Activated naive CD4-positive, alpha-beta T cell treated with anti-CD3 and anti-CD28 coated beads, Interleukin-2, amount 10 ng/mL, durations not matched to agents 7 days and 5 days (primary cell): ENCODE data around the gene PTPRN.

ENCODE experiments used
- CTCF ChIA-PET: fragments of 350-600 bp; sonication (Branson Sonifier 250); formaldehyde crosslinking; loops from one replicate; lab custom pipeline; 2021; ENCODE audit warnings: antibody characterized with exemption; lab: Charles Lee
- DNase-seq: peaks from one replicate; pipeline ENCODE4 v3.0.0-alpha.2; 2020
- H3K27ac Mint-ChIP-seq: one replicate; pipeline ENCODE4 v1.8.0; 2021; ENCODE audit warnings: mild to moderate bottlenecking, moderate library complexity, mixed read lengths
- H3K27me3 Mint-ChIP-seq: one replicate; pipeline ENCODE4 v1.8.0; 2021; ENCODE audit warnings: mild to moderate bottlenecking, mixed read lengths
- H3K36me3 Mint-ChIP-seq: one replicate; pipeline ENCODE4 v1.8.0; 2021; ENCODE audit warnings: mixed read lengths
- H3K4me1 Mint-ChIP-seq: one replicate; pipeline ENCODE4 v1.8.0; 2021; ENCODE audit warnings: mixed read lengths
- H3K4me3 Mint-ChIP-seq: one replicate; pipeline ENCODE4 v1.8.0; 2021; ENCODE audit warnings: mild to moderate bottlenecking, moderate library complexity, mixed read lengths
- H3K9me3 Mint-ChIP-seq: one replicate; pipeline ENCODE4 v1.8.0; 2021; ENCODE audit warnings: mixed read lengths

Gene PTPRN

DNA sequence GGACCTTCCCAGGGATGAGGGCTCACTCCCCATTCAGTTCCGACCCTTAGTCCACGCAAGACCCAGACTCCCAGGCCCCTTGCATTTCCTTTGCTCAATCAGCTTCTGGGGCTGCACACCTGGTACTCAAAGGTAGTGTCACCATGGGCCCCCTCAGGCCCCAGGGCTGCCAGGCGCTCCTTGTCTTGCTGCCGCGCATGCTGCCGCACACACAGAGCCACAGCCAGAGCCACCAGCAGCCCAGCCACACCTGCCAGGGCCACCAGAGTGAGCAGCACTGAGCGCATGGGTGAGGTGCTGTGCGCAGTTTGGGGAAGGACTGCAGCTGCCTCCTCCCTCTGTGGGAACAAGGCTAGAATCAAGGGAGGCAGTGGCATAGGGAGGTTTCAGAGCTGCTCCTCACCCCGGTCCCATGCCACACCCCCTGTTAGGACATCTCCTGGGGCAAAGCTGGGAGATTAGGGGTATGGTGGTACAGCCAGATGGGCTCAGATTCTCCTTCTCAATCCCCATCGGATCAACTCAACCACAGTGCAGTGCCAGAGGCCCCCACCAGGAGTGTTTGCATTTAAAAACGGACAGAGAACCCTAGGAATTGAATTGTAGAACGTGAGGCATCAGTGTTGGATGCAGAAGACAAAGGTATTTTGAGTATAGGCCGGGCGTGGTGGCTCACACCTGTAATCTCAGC is 11.3 kb downstream of the PTPRN start:
- no peaks in the 10 kb centered on the region for H3K9me3 Mint-ChIP-seq
- no peak overlapping the region for H3K4me3 Mint-ChIP-seq
- CTCF ChIA-PET, result interaction anchor here (0.8 to 14.6 kb wide), 11 partner anchors 9 to 240 kb away, joined by 3 to 267 read pairs (median 4); partner anchors contain the start of genes CNPPD1, DNAJB2 and NHEJ1
- DNase-seq, result no peak
- peaks cover 86% of the 10 kb centered on the region for H3K27me3 Mint-ChIP-seq
- no peaks in the 10 kb centered on the region for H3K36me3 Mint-ChIP-seq
- H3K4me1 Mint-ChIP-seq, result peaks cover 36% of the 10 kb centered on the region
- H3K27ac Mint-ChIP-seq, result no peak overlapping the region

DNA sequence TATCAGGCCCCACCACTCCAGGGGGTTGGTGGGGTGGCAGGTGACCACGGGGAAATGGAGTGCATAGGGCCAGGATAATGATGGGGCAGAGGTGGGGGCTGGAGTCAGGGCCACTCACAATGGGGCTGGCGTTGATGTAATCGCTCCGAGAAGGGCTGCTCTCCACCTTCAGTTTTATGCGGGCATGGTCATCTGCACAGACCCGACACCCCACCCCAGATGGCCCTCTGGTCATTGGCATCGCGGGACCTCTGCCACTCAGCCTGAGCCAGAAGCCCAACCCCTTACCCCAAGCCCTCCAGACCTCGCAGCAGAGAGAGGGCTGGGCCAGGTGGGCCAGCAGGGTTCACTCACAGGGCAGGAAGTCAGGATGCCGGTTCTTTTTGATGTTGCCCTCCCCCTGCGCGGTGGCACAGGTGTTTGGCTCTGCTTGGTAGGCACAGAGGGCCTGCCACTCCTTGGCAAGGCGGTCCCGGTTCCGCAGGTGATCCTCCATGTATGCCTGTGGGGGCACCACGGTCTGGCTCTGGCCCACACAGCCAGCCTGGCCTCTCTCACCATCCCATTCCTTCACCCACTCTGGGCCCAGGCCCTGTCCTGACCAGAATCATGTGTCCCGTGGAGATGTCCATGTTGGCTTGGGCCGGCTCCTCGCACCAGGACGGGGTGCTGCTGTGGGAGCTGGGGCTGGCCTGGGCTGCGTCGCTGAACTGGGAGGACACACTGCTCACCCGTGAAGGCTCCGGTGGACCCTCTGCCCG is 12.4 kb downstream of the PTPRN start:
- H3K9me3 Mint-ChIP-seq, result no peaks in the 10 kb centered on the region
- H3K27me3 Mint-ChIP-seq, result peaks cover 86% of the 10 kb centered on the region
- H3K4me3 Mint-ChIP-seq, result no peak overlapping the region
- CTCF ChIA-PET, result interaction anchor here (1.1 to 14.6 kb wide), 10 partner anchors 16 to 238 kb away, joined by 3 to 267 read pairs (median 17); partner anchors contain the start of genes CNPPD1, DNAJB2, GLB1L and NHEJ1
- H3K27ac Mint-ChIP-seq, result no peak overlapping the region
- no peaks in the 10 kb centered on the region for H3K36me3 Mint-ChIP-seq
- DNase-seq, result peak; percentile 38
- H3K4me1 Mint-ChIP-seq, result peaks cover 36% of the 10 kb centered on the region

DNA sequence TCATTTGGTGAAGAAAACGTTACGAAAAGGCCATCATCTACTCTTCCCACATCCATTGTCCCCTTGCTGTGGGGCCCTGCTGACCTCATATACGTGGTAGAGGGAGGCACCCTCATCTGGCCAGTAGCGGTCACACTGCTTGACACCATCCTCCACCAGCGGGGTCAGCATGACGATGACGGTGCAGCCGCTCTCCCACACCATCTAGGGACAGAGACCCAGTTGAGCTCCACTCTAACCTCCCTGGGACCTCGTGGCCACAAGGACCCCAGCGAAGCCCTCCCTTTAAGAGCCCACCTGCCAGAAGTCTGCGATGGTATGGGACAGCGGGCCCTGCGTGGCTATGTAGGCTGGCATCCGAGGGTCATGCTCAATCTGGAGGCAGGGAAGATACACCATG is 13.1 kb downstream of the PTPRN start:
- CTCF ChIA-PET, result interaction anchor here (1.1 to 14.6 kb wide), 17 partner anchors 16 to 237 kb away, joined by 3 to 267 read pairs (median 12); partner anchors contain the start of genes ANKZF1, ATG9A, DNAJB2 and GLB1L
- Mint-ChIP-seq H3K27me3 (peaks cover 84% of the 10 kb centered on the region), H3K27ac (no peak overlapping the region), H3K9me3 (no peaks in the 10 kb centered on the region), H3K4me1 (peaks cover 36% of the 10 kb centered on the region), H3K36me3 (no peaks in the 10 kb centered on the region), H3K4me3 (no peak overlapping the region)
- DNase-seq, result no peak

DNA sequence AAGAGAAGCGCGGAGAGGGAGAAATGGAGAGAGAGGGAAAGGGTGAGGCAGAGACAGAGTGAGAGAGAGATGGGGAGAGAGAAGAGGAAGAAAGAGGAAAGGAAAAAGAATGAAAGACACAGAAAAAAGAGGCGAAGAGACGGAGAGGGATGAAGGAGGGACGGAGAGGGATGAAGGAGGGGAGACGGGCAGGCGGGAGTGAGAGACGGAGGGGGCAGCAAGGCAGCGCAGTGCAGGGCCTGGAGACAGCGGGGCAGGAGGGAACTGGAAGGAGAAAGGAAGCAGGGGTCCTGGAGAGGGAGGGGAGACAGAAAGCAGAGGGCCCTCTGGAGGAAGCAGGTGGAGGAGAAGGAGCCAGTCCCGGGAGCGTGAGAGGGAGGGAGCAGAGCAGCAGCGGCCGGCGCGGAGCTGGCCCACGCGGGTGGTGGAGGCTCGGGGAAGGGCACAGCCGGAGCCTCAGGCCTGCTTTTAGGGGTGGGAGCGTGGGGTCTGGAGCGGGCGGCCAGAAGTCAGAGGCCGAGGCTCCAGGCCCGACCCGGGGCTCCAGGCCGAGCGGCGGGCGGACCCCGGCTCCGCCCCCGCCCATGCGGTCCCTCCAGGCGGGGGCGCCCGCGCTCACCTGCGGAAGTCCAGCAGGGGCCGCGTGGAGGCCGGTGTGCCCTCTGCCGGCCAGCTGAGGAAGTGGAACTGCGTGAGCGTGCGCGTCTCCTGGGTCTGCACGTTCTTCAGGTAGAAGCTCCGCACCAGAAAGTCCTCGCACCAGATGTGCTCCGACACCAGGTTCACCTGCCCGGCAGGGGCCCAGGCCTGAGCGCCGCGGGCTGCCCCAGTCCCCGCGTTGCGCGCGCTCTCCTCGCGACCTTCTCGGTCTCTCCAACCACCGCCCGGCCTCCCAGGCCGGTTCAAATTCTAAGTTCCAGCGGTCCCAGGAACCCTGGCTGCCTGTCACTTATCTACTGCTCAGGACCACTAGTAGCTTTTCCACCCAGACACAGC is 14.5 kb downstream of the PTPRN start:
- Mint-ChIP-seq H3K27me3 (peaks cover 81% of the 10 kb centered on the region), H3K36me3 (no peaks in the 10 kb centered on the region)

DNA sequence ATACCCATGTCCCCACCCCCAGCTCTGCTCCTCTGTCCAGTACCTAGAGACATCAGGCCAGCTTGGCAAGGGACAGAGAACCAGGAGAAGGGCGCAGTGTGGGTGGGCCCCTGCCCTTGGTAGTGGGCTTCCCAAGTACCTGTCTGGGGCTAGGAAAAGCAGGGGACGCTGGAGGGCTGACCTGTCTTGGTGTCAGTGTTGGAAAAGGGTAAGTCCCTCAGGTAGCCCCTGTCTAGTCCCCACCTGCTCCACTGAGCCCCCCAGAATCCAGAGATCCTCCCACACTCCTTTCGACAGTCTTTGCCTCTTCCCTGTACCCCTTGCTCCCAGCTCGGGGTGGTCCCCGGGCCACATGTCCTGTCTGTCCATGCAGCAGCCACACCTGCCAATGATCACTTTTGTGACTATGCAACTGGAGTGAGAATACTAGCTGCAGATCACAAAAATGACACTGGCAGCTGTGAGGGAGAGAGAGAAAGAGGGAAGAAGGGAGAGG is 15.4 kb downstream of the PTPRN start:
- H3K9me3 Mint-ChIP-seq, result no peaks in the 10 kb centered on the region
- H3K36me3 Mint-ChIP-seq, result no peaks in the 10 kb centered on the region
- H3K27me3 Mint-ChIP-seq, result peaks cover 72% of the 10 kb centered on the region
- DNase-seq, result no peak
- peak overlapping the region; percentile 44 for H3K4me3 Mint-ChIP-seq
- H3K4me1 Mint-ChIP-seq, result peaks cover 31% of the 10 kb centered on the region
- CTCF ChIA-PET, result interaction anchor here (1.1 to 14.6 kb wide), 10 partner anchors 10 to 134 kb away, joined by 3 to 267 read pairs (median 8); partner anchors contain the start of genes DNAJB2, GLB1L, NHEJ1 and STK16
- no peak overlapping the region for H3K27ac Mint-ChIP-seq

More for the DNA sequence above, 14.5 kb downstream of the PTPRN start:
- Mint-ChIP-seq H3K9me3 (no peaks in the 10 kb centered on the region), H3K4me1 (peaks cover 36% of the 10 kb centered on the region), H3K27ac (no peak overlapping the region), H3K4me3 (peak overlapping the region; percentile 47)
- DNase-seq, result peak; percentile 90
- CTCF ChIA-PET, result interaction anchor here (0.6 to 14.6 kb wide), 48 partner anchors 8 to 275 kb away, joined by 3 to 267 read pairs (median 4); partner anchors contain the start of genes ANKZF1, ATG9A, CNPPD1 and DNAJB2

DNA sequence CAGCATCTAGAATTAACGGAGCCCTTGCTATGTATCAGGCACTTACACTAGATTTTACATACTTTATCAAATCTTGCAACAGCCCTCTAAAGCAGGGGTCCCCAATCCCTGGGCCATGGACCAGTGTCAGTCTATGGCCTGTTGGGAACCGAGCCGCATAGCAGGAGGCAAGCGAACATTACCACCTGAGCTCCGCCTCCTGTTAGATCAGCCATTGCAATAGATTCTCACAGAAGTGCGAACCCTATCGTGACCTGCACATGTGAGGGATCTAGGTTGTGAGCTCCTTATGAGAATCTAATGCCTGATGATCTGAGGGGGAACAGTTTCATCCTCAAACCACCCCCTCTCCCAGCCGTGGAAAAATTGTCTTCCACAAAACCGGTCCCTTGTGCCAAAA is 16.6 kb downstream of the PTPRN start:
- Mint-ChIP-seq H3K4me1 (peaks cover 23% of the 10 kb centered on the region), H3K4me3 (no peak overlapping the region), H3K9me3 (no peaks in the 10 kb centered on the region), H3K36me3 (no peaks in the 10 kb centered on the region), H3K27ac (no peak overlapping the region), H3K27me3 (peaks cover 68% of the 10 kb centered on the region)
- CTCF ChIA-PET, result interaction anchor here (1.3 to 14.6 kb wide), 4 partner anchors 12 to 133 kb away, joined by 3 to 267 read pairs (median 50); partner anchors contain the start of genes DNAJB2, NHEJ1, TUBA4A and TUBA4B
- no peak for DNase-seq

DNA sequence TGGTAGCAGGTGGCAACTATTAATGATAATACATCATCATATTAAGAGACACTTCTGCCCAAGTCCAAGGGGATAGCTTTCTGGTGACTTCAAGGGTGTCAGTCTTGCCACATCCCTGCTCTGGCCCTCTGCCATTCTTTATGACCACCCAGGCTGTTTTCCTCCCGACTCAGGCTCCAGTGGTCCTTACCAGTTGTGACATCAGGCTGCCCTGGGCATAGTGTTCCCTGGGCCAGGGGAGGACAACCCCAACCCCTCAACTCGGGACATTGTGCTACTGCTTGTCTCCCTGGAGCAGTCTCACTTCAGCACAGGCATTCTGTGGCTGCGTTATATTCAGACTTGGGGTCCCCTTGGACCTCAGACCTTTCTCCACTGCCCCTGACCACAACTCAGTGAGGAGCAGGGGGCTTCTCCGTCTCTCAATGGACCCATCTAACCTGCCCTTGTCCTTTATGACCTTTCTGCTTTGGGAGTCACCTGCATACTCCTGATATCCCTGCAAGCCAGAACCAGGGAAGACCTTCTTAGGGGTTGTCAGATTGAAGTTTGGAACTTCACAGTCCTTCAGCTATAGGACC is 17.2 kb downstream of the PTPRN start:
- Mint-ChIP-seq H3K36me3 (no peaks in the 10 kb centered on the region), H3K27ac (no peak overlapping the region), H3K4me3 (no peak overlapping the region), H3K9me3 (no peaks in the 10 kb centered on the region), H3K4me1 (peaks cover 20% of the 10 kb centered on the region), H3K27me3 (peaks cover 62% of the 10 kb centered on the region)
- CTCF ChIA-PET, result interaction anchor here (1.0 to 14.6 kb wide), 4 partner anchors 12 to 263 kb away, joined by 3 to 267 read pairs (median 50); partner anchors contain the start of genes DNAJB2, NHEJ1, TUBA4A and TUBA4B
- DNase-seq, result no peak

DNA sequence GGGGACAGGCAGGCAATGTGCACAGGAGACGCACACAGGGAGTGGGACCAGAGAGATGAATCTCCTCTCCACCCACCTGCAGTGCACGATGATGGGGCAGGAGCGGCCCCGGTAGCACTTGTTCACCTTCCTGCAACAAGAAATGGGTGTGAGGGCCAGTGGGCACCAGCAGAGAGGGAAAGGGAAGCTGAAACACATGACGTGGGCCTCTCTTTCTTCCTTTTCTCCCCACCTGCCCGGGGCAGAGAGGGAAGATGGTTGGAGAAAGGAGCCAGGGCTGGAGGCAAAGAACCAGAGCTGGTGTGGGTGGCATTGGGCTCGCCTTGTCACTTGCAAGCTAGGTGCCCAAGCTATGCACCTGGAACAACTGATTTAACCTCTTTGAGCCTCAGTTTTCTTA is 17.8 kb downstream of the PTPRN start:
- Mint-ChIP-seq H3K4me1 (peaks cover 17% of the 10 kb centered on the region), H3K9me3 (no peaks in the 10 kb centered on the region), H3K27ac (no peak overlapping the region), H3K36me3 (no peaks in the 10 kb centered on the region), H3K4me3 (no peak overlapping the region), H3K27me3 (peaks cover 56% of the 10 kb centered on the region)
- DNase-seq, result no peak
- CTCF ChIA-PET, result interaction anchor here (1.0 to 14.6 kb wide), 4 partner anchors 11 to 262 kb away, joined by 3 to 267 read pairs (median 27); partner anchors contain the start of genes DNAJB2, NHEJ1 and ZFAND2B

DNA sequence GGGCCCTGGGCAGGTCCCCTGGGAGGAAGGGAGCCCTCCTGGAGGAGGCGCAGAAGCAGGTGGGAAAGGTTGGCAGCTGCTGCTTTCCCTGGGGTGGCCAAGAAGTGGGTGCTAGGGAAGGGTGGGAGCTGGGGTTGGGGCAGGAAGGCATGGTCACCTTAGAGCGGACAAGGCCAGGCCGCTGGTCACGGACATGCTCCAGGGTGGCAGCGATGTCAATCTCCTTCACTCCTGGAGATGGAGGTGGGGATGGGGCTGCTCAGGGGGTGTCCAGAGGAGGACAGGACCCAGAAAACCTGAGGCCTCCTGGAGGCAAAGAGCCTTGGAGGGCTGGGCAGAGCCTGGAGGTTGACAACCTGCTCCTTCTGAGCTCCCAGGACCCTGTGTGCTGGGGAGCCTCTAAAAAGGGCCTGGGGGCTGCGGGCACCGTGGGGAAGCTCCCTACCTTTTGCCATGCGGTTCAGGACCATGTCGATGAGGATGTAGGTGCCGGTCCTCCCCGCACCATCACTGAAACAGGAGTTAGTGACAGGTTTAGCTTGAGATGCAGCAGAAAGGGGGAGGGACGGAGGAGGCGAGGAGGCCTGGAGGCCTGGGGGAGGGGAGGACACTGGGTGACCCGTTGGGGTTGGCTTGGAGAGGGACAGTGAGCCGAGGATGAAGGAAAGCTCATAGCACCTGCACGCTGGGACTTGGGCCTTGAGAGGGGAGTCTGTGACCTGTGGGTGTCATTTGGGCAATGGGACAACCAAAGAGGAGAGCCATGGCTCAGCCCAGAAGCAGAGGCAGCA is 18.6 kb downstream of the PTPRN start:
- H3K36me3 Mint-ChIP-seq, result no peaks in the 10 kb centered on the region
- H3K4me1 Mint-ChIP-seq, result peaks cover 14% of the 10 kb centered on the region
- H3K27me3 Mint-ChIP-seq, result peaks cover 48% of the 10 kb centered on the region
- no peak overlapping the region for H3K27ac Mint-ChIP-seq
- no peak overlapping the region for H3K4me3 Mint-ChIP-seq
- CTCF ChIA-PET, result interaction anchor here (1.0 to 14.6 kb wide), 5 partner anchors 10 to 131 kb away, joined by 3 to 267 read pairs (median 4); partner anchors contain the start of genes DNAJB2, NHEJ1 and ZFAND2B
- DNase-seq, result no peak
- H3K9me3 Mint-ChIP-seq, result no peaks in the 10 kb centered on the region

DNA sequence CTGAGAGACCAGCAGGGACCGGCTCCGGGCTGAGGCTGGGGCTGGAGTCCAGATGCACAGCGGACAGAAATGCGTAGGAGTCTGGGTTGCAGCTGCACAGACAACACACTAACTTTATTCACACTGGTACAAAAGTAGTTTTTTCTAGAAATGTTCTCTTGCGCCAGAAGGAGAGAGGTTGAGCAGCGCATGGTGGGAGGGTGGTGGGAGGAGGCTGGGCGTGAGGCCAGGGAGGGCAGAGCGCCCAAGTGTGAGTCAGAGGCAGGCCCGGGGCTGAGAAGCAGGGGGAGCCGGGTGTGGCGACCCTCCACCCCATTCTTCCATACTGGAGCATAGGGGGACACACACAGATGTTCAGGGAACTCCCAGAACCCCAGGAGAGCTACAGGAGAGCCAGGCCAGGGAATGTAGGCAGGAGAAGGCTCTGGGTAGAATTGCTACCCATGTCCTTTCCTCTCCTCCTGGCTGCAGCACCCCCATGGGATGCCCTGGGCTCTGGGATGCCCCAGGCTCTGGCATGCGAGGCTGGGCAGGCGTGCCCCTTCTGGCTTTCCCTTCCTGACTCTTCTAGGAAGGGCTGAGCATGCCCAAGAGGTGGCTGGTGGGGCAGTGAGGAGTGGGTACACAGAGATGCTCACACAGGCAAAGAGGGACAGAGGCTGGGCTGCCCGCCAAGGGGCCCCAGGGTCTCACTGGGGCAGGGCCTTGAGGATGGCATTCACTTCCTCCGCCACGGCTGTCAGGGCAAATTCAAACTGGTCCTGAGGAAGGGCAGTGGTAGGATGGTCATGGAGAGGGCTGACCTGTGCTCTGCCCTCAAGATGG is 19.5 kb downstream of the PTPRN start:
- peaks cover 7% of the 10 kb centered on the region for H3K4me1 Mint-ChIP-seq
- H3K27ac Mint-ChIP-seq, result no peak overlapping the region
- no peaks in the 10 kb centered on the region for H3K9me3 Mint-ChIP-seq
- CTCF ChIA-PET, result interaction anchor here (1.0 to 14.6 kb wide), 4 partner anchors 9 to 130 kb away, joined by 3 to 267 read pairs (median 26); partner anchors contain the start of genes DNAJB2 and NHEJ1
- DNase-seq, result peak; percentile 14
- H3K27me3 Mint-ChIP-seq, result peaks cover 40% of the 10 kb centered on the region
- peaks cover 1% of the 10 kb centered on the region for H3K36me3 Mint-ChIP-seq
- H3K4me3 Mint-ChIP-seq, result no peak overlapping the region

DNA sequence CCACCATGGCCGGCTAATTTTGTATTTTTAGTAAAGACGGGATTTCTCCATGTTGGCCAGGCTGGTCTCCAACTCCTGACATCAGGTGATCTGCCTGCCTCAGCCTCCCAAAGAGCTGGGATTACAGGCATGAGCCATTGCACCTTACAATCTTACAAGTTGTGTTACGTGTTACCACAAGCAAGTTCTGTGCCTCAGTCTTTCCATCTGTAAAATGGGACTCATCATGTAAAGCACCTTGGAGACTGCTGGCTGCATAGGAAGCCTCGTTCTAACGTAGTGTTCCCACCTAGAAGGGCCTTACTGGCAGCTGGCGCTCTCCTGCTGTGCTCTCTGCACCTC is 20.0 kb downstream of the PTPRN start:
- H3K4me1 Mint-ChIP-seq, result peaks cover 3% of the 10 kb centered on the region
- DNase-seq, result peak; percentile 3
- no peak overlapping the region for H3K4me3 Mint-ChIP-seq
- no peak overlapping the region for H3K27ac Mint-ChIP-seq
- H3K36me3 Mint-ChIP-seq, result peaks cover 2% of the 10 kb centered on the region
- H3K9me3 Mint-ChIP-seq, result no peaks in the 10 kb centered on the region
- H3K27me3 Mint-ChIP-seq, result peaks cover 35% of the 10 kb centered on the region
- CTCF ChIA-PET, result interaction anchor here (1.0 to 14.6 kb wide), 3 partner anchors 9 to 115 kb away, joined by 3 to 267 read pairs (median 3); partner anchors contain the start of gene DNAJB2
